Measurements from ENCODE around the gene PMS2.

DNA sequence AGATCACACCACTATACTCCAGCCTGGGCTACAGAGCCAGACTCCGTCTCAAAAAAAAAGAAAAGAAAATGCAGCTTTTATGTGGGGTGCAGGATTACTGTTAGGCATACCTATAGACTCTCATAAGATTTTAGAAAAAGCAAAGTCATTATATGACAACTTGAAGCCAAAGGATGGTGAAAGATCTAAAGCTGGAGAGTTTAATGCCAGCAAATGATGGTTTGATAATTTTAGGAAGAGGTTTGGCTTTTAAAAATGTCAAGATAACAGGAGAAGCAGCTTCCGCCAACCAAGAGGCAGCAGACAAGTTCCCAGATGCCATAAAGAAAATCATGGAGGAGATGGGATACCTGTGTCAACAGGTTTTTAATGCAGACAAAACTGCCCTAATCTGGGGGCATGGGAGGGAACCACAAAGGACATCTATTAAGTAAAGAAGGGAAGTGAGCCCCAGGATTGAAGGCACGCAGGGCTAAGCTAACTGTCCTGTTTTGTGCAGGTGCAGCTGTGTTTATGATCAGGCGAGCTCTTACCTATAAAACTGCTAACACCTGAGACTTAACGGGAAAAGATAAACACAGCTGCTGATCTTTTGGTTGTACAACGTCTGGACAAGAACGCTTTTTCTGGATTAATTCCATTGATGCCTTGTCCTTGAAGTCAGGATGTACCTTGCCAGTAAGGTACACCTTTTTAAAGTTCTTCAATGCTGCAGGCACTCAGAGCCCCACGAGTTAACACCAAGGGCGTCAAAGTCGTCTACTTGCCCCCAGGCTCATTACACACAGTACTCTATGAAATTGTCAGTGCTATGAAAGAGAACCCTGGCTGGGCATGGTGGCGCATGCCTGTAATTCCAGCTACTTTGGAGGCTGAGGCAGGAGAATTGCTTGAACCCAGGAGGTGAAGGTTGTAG is 11.8 kb upstream of the PMS2 start:
- TF ChIP-seq RAD21 (IDR thresholded peaks at IDR 0.05; ENCODE audit: low read depth) (no peak), YY1 (IDR thresholded peaks at IDR 0.05; ENCODE audit: low read depth) (no peak), EGR1 (IDR thresholded peaks at IDR 0.05) (no peak), TAF1 (IDR thresholded peaks at IDR 0.05; ENCODE audit: low read depth) (no peak), CREB1 (IDR thresholded peaks at IDR 0.05; ENCODE audit: low read depth) (no peak)
- TF ChIP-seq, protein P1, sequence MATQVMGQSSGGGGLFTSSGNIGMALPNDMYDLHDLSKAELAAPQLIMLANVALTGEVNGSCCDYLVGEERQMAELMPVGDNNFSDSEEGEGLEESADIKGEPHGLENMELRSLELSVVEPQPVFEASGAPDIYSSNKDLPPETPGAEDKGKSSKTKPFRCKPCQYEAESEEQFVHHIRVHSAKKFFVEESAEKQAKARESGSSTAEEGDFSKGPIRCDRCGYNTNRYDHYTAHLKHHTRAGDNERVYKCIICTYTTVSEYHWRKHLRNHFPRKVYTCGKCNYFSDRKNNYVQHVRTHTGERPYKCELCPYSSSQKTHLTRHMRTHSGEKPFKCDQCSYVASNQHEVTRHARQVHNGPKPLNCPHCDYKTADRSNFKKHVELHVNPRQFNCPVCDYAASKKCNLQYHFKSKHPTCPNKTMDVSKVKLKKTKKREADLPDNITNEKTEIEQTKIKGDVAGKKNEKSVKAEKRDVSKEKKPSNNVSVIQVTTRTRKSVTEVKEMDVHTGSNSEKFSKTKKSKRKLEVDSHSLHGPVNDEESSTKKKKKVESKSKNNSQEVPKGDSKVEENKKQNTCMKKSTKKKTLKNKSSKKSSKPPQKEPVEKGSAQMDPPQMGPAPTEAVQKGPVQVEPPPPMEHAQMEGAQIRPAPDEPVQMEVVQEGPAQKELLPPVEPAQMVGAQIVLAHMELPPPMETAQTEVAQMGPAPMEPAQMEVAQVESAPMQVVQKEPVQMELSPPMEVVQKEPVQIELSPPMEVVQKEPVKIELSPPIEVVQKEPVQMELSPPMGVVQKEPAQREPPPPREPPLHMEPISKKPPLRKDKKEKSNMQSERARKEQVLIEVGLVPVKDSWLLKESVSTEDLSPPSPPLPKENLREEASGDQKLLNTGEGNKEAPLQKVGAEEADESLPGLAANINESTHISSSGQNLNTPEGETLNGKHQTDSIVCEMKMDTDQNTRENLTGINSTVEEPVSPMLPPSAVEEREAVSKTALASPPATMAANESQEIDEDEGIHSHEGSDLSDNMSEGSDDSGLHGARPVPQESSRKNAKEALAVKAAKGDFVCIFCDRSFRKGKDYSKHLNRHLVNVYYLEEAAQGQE (IDR thresholded peaks at IDR 0.05; ENCODE audit: low read depth): no peak
- TF ChIP-seq, protein P2, sequence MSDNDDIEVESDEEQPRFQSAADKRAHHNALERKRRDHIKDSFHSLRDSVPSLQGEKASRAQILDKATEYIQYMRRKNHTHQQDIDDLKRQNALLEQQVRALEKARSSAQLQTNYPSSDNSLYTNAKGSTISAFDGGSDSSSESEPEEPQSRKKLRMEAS (IDR thresholded peaks at IDR 0.05): no peak
